SK-N-SH treated with all-trans-retinoic acid at 6 μM for 48 hours (cell line): Measurements from ENCODE around the gene TRABD.

ENCODE experiments used
- ARNTL ChIP-seq: fragments of 450-650 bp; formaldehyde crosslinking; IDR thresholded peaks from 2 replicates; pipeline ENCODE4 v1.5.0; 2020; ENCODE audit warnings: low read depth, mild to moderate bottlenecking, moderate library complexity, borderline replicate concordance
- BACH2 ChIP-seq: fragments of 250-450 bp; sonication (Bioruptor Pico); IDR thresholded peaks from 2 replicates; pipeline ENCODE4 v1.9.0; 2021; ENCODE audit warnings: mild to moderate bottlenecking, borderline replicate concordance
- TF ChIP-seq, protein P1 (sequence below): fragments of 250-450 bp; sonication (Bioruptor Pico); IDR thresholded peaks from 2 replicates; pipeline ENCODE4 v1.5.1; 2021; ENCODE audit warnings: mild to moderate bottlenecking, moderate library complexity

DNA sequence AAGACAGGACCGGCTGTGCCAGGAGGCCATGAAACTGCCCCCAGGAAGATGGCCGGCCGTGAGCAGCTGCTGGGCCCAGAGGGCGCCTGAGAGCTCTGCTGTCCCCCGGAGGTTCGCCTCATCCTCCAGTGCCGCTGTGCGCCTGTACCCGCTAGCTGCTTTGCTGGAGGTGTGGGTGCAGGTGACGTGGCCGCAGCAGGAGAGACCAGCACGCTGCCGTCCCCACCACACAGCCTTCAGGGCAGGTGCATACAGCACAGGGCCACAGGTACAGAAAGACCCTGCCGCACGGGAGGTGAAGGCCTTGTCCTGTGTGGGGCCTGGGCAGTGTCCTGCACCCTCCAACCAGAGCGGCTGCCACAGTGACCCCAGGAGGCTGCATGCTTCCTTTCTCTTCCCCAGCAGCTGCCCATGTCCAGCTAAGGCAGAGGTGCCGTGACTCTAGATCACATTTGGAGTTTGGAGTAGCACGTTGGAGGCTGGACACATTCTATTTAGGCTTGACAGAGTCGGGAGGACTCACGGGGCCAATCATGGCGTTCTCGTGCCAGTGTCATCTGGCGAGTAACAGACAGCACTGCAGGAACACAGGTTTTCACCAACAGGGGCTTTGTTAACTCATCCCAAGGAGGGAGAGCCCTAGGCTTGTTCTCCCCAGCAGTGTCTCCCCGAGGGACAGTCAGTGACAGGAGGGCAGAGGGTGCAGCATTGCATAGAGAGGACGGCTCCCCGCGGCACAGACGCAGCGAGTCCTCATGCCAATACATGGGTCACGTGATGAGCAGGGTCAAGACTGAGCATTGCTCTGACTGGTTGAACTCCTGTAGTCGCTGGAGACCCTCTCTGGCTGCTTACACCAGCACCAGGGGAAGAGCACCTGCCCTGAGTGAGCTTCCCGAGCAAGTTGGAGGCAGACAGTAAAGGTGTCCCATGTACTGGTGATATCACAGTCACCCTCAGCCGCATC lies 33.9 kb upstream of the TRABD start:
- TF ChIP-seq BACH2 (CRISPR knock-in tag) (no peak), ARNTL (CRISPR knock-in tag) (no peak)
- TF ChIP-seq, protein P1, sequence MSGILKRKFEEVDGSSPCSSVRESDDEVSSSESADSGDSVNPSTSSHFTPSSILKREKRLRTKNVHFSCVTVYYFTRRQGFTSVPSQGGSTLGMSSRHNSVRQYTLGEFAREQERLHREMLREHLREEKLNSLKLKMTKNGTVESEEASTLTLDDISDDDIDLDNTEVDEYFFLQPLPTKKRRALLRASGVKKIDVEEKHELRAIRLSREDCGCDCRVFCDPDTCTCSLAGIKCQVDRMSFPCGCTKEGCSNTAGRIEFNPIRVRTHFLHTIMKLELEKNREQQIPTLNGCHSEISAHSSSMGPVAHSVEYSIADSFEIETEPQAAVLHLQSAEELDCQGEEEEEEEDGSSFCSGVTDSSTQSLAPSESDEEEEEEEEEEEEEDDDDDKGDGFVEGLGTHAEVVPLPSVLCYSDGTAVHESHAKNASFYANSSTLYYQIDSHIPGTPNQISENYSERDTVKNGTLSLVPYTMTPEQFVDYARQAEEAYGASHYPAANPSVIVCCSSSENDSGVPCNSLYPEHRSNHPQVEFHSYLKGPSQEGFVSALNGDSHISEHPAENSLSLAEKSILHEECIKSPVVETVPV: no peak
